GM21737 (cell line): Measurements from ENCODE around the gene KIAA1614.

Experiments
- ATAC-seq: cut with Tn5 transposase; IDR thresholded peaks from one replicate; pipeline ENCODE4 v1.9.1; 2021; ENCODE audit warnings: mild to moderate bottlenecking, moderate library complexity; ENCODE audit not compliant: unreplicated experiment

KIAA1614 gene, protein sequence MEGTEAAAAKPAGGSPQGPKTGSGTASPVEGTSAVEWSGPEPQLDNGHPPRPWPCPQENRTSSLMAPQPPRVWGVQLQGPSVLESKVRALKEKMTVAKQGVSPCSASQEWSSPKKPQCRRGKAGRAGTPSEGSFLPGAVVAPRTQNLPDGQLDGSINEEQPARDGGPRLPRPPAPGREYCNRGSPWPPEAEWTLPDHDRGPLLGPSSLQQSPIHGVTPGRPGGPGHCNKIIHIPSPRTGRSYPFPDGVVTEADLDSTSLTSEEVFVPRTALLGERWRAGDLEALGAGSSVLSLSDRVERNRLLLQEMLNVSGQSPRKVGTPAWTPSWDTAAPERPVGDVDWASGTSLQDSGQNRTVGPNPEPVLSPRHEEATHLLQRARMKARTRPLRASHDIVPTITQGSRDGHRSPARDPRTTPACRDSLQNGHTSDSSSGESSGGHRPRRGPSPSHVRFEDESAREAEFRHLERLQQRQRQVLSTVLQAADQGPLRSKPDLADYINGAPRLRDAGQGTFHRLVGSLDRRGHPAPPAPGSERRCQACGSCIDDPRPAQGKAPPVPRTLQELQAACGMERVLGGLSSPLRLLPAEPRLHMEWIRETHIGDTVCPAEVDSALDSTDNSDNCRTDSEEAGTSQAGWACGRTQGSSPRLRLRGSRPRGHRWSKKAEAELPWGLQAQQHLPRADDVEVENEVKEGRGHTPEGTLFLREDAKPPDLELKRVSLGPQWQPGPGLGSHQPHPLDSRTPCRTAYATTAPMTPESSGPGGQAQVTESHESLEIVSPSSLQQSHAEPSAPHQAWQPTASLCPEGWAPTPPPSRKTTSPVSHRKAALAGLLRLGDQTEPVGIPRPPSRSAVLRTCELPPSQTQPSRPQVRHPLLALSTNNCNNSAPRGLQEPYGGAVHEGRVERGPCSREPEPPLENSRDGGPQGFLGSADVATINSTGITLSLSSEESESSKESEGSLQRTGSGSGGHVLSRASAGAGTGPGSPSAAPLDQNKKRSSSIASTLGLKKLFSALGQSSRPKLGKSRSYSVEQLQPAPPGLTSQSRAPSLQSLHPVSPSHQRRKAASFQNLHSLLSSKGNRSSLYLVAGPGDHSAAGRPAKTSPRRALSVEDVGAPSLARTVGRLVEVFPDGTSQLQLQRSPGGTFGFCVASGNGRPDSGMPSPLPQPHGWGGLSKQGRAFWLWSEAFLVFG

DNA sequence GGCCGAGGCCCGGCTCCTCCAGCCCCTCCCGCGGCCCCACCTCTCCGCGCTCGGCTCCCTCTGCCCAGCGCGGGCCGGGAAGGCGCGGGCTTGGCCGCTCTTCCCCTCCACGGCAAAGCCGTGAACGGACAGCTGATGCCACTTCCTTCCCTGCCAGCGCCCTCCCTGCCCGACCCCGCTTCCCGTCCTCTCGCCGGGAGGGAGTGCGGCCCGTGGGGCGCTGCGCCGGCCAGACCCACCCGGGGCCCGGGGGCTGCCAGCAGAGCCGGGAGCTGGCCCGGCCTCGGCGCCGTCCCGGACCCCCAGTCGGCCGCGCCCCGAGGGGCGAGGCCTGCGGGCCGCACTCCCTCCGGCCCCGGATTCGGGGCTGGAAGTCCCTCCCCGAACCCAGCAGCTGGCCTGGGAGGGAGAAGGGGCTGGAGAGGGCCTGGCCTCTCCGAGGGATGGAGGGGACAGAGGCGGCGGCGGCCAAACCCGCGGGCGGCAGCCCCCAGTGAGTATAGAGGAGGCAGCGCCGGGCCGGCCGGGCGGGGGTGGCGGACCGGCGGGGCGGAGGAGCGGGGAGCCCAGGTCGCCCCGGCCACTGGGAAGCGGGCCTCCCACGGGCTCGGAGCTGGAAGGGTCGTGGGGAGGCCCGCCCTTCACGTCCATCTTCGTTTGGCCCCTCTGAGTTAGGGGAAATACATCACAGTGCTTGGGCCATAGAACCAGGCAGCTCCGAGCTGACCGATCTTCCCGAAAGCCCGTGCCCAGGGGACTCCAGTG is at the start of gene KIAA1614:
Gene KIAA1614, plus strand, starts transcription at position 97 of the 765 bp plus-strand sequence. Its CDS starts 347 bp downstream, at position 444.
- ATAC-seq: no peak

- ATAC-seq: no peak
These were observed 49.4 kb upstream of the KIAA1614 start for GRCh38 chr1:180863158-180863775.

- ATAC-seq: no peak
These were observed 30.7 kb upstream of the KIAA1614 start for GRCh38 chr1:180881806-180882509.

- ATAC-seq: no peak
These were observed 28.0 kb upstream of the KIAA1614 start for GRCh38 chr1:180884588-180885300.

GRCh38 chr1:180886338-180886737 is 26.4 kb upstream of the KIAA1614 start:
- ATAC-seq: no peak

DNA sequence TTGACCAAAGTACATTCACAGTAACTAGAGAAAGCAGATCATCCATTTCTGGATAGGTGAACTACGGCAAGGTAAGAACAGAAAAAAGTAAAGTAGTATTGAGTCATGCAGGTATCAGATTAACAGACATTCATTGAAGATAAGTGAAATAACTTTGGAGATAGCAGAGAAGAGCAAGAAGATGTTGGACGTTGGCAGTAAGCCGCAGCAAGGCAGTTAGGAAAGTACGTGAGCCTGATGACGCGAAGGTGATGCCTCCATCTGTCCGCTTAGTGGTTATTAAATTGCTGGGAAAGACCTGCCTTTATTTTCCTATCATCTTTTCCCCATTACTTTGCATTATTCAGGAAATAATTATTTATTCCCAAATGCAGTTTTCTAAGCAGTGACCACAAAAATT is 24.9 kb upstream of the KIAA1614 start:
- no peak for ATAC-seq

DNA sequence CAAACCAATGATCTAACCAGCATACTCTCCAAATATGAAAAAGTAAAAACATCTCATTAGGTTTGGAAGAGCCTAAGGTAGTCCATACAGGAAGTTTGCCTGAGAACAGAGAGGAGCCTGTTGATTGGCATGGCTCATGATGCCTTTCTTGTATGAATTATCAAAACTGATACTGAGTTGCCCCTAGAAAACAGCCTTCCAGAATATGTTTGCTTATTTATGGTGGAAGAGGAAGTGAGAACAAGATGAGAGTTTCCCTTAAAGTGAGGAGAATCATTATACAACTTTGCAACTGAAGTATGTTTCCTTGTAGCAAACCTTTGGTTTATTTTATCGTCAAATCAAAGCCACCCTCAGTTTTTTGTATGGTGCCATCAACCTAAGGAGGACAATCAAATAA is 23.8 kb upstream of the KIAA1614 start:
- ATAC-seq: peak; percentile 83

GRCh38 chr1:180889325-180889724 is 23.4 kb upstream of the KIAA1614 start:
- no peak for ATAC-seq

DNA sequence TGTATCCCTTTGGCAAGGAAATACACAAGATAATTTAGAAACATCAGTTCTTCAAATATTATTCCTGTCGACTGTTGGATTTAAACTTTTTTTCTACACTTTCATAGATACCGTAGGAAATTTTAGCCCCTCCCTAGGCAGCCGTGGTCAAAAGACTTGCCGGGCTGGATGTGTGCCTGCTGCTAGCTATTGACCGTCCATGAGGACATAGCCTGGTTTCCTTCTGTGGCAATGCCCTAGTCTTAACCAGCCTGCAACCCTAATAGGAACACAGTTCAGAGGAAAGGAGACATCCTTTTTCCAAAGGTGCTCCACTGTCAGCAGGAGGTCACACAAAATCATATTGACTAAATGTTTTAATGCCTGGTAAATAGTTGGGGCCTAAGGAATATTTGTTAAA is 20.4 kb upstream of the KIAA1614 start:
- no peak for ATAC-seq

- ATAC-seq: no peak
These were observed 20.0 kb upstream of the KIAA1614 start for GRCh38 chr1:180892675-180893074.

- ATAC-seq: no peak
These were observed 19.1 kb upstream of the KIAA1614 start for GRCh38 chr1:180893614-180894013.

DNA sequence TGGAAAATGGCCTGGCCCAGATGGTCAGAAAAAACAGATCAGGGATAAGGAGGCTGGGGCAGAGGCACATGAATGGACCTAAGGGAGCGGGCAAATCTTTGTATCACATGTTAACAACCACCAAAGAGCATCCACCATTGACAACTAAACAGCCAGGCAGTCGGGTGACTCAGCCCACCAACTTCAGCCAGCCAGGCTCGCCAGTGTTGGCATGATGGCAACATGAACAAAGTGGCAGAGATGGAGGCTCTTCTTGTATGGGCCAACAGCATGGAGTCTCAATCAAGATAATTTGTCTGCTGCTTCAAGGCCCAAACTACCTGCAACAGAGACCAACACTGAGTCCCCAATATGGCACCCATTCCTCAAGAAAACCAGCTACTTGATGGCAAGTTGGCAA is 16.5 kb upstream of the KIAA1614 start:
- ATAC-seq: no peak

- ATAC-seq: no peak
These were observed 14.1 kb upstream of the KIAA1614 start for GRCh38 chr1:180898441-180899219.

GRCh38 chr1:180899262-180899661 is 13.4 kb upstream of the KIAA1614 start:
- no peak for ATAC-seq

DNA sequence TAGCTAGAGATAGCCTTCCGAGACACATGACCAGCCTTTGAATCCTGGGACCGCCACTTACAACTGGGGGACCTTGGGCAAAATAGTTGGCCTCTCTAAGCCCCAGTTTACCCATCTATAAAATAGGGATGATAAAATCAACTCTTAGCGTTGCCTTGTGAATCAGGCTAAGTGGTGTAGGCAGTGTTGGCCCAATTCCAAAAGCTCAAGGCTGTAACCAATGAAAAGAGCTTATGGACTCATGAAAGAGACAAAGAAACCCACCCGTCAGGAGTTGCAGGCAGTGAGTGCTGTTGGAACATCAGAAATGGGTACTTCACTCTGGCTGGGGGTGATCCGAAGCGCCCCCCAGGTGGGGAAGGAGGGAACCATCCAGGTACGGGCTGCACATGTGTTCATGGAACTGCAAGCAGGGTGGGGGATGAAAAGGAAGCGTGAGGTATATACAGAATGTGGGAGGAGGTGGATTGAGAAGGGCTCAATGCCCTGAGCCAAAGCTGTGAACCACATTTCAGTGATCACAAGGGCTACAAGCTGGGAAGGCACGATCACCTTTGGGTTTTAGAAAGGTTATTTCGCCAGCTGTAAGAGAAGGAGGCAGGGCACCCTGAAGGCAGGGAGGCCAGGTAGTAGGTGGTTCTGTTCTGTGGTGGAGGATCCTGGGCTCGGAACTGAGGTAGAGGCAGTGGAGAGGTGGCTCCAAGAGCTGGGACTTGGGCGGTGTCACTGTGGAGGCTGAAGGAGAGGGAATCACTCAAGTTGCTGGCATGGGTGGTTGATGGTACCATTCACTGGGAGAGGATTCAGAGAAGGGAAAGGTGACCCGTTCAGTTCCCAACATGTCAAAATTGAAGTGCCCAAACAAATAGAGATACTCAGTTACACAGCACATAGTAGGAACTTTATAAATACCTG is 11.4 kb upstream of the KIAA1614 start:
- no peak for ATAC-seq

GRCh38 chr1:180902541-180902940 is 10.2 kb upstream of the KIAA1614 start:
- no peak for ATAC-seq

DNA sequence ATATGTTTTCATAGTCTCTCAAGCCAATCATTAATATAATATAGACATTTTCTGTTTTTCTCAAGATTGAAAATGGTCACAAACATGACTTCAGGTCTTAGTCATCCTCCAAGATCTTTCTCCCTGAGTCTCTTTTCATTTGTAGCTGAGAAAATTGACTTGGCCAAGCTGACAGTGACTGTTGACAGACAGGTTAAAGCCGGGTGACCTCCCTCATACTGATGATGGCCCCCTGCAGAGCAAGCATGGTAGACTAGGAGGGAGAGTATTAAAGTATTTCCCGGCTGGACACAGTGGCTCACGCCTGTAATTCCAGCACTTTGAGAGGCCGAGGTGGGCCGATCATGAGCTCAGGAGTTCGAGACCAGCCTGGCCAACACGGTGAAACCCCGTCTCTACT is 6.8 kb upstream of the KIAA1614 start:
- ATAC-seq: no peak
